Neuronal stem cell (in vitro differentiated cells): ENCODE results near the gene AGBL4.

ENCODE experiments used
- DNase-seq: peaks from one replicate; pipeline ENCODE4 v3.0.0-alpha.2; 2013; ENCODE audit warnings: low spot score
- H2AFZ ChIP-seq: one replicate; pipeline ENCODE4 v1.6.1; 2013; ENCODE audit warnings: mild to moderate bottlenecking, low read length, inconsistent platforms
- H2AK5ac ChIP-seq: 2 replicates; pipeline ENCODE4 v1.6.1; 2013; ENCODE audit warnings: low read depth, mild to moderate bottlenecking, inconsistent platforms, low read length, moderate library complexity, mixed read lengths
- H2BK120ac ChIP-seq: 2 replicates; pipeline ENCODE4 v1.6.1; 2013; ENCODE audit warnings: low read depth, mild to moderate bottlenecking, inconsistent platforms, low read length, moderate library complexity, mixed read lengths
- H2BK12ac ChIP-seq: one replicate; pipeline ENCODE4 v1.6.1; 2013; ENCODE audit warnings: low read length, inconsistent platforms
- H2BK15ac ChIP-seq: 2 replicates; pipeline ENCODE4 v1.6.1; 2013; ENCODE audit warnings: mild to moderate bottlenecking, low read length, inconsistent platforms, mixed read lengths
- H2BK5ac ChIP-seq: one replicate; pipeline ENCODE4 v1.6.1; 2013; ENCODE audit warnings: inconsistent platforms, mild to moderate bottlenecking, low read length, moderate library complexity
- H3K14ac ChIP-seq: one replicate; pipeline ENCODE4 v1.6.1; 2013; ENCODE audit warnings: low read length, inconsistent platforms
- H3K18ac ChIP-seq: 2 replicates; pipeline ENCODE4 v1.6.1; 2013; ENCODE audit warnings: low read length, inconsistent platforms
- H3K23ac ChIP-seq: 2 replicates; pipeline ENCODE4 v1.6.1; 2013; ENCODE audit warnings: low read depth, mild to moderate bottlenecking, mixed read lengths, low read length, inconsistent platforms; ENCODE audit not compliant: poor library complexity
- H3K27ac ChIP-seq: replicated peaks from 3 replicates; pipeline ENCODE4 v1.5.1; 2013; ENCODE audit warnings: low read length, inconsistent platforms
- H3K27me3 ChIP-seq, 3 experiments: 2 replicates each; pipeline ENCODE4 v1.6.1; 2013; ENCODE audit warnings: low read length in 3 of 3, mild to moderate bottlenecking in 2 of 3, inconsistent platforms in 1 of 3, low read depth in 1 of 3, mixed read lengths in 1 of 3, moderate library complexity in 1 of 3; ENCODE audit not compliant: control insufficient read depth in 3 of 3, insufficient read depth in 3 of 3
- H3K36me3 ChIP-seq, 2 donors: replicated peaks in 1 of 2; 2 replicates each; pipeline ENCODE4 v1.6.1; 2013; ENCODE audit warnings: low read length in 2 of 2; ENCODE audit not compliant: control insufficient read depth in 2 of 2, insufficient read depth in 2 of 2
- H3K4ac ChIP-seq: 2 replicates; pipeline ENCODE4 v1.6.1; 2013; ENCODE audit warnings: inconsistent platforms, mild to moderate bottlenecking, low read length, moderate library complexity
- H3K4me1 ChIP-seq, 2 donors: 1 replicate in 1 of 2; 2 replicates in 1 of 2; pipeline ENCODE4 v1.6.1; 2013; ENCODE audit warnings: low read length in 2 of 2, low read depth in 1 of 2; ENCODE audit not compliant: control insufficient read depth in 2 of 2, insufficient read depth in 1 of 2
- H3K4me2 ChIP-seq: one replicate; pipeline ENCODE4 v1.6.1; 2013; ENCODE audit warnings: mild to moderate bottlenecking, low read length, inconsistent platforms; ENCODE audit not compliant: insufficient read depth, poor library complexity, severe bottlenecking
- H3K4me3 ChIP-seq, 2 donors: 2 replicates each; pipeline ENCODE4 v1.5.1; 2013; ENCODE audit warnings: low read length in 2 of 2, mild to moderate bottlenecking in 2 of 2, inconsistent platforms in 1 of 2, moderate library complexity in 1 of 2
- H3K79me1 ChIP-seq: one replicate; pipeline ENCODE4 v1.6.1; 2013; ENCODE audit warnings: low read depth, mild to moderate bottlenecking, inconsistent platforms, low read length, moderate library complexity
- H3K9ac ChIP-seq: one replicate; pipeline ENCODE4 v1.6.1; 2013; ENCODE audit warnings: mild to moderate bottlenecking, low read depth, low read length, inconsistent platforms; ENCODE audit not compliant: poor library complexity
- H3K9me3 ChIP-seq, 2 donors: replicated peaks in 1 of 2; 2 replicates each; pipeline versions ENCODE3 to v1.6.1; 2013; ENCODE audit warnings: low read length in 2 of 2, mild to moderate bottlenecking in 2 of 2, inconsistent platforms in 1 of 2, low read depth in 1 of 2, mixed read lengths in 1 of 2, moderate library complexity in 1 of 2; ENCODE audit not compliant: control insufficient read depth in 2 of 2, insufficient read depth in 1 of 2
- H4K8ac ChIP-seq: one replicate; pipeline ENCODE4 v1.6.1; 2013; ENCODE audit warnings: low read depth, mild to moderate bottlenecking, inconsistent platforms, low read length, moderate library complexity
- H4K91ac ChIP-seq: one replicate; pipeline ENCODE4 v1.6.1; 2013; ENCODE audit warnings: low read length, low read depth, mild to moderate bottlenecking, inconsistent platforms; ENCODE audit not compliant: poor library complexity
- WGBS, 2 donors: extraction: QIAGEN DNeasy Blood & Tissue Kit; methylation state at CpG; one replicate each; pipeline ENCODE4 v1.1.7; 2013; ENCODE audit warnings: missing lambda C conversion rate in 2 of 2, mixed read lengths in 1 of 2; ENCODE audit not compliant: insufficient read length in 2 of 2, insufficient replicate concordance in 1 of 2; ENCODE audit errors: extremely low coverage in 2 of 2; 5-methylcytosine and 5-hydroxymethylcytosine counted together

The AGBL4 gene

GRCh38 chr1:48875552-48876329, 1148.0 kb downstream of the AGBL4 start:
- Histone ChIP-seq H3K4ac (no peak overlapping the region), H3K4me3 (no peak overlapping the region), H2BK5ac (no peak overlapping the region), H3K79me1 (no peaks in the 10 kb centered on the region), H4K8ac (no peak overlapping the region), H3K27me3 (peaks cover 0 to 6% (median 0%) of the 10 kb centered on the region in 3 experiments), H2AK5ac (no peak overlapping the region), H2BK12ac (no peak overlapping the region), H2AFZ (no peak overlapping the region), H3K4me1 (no peaks in the 10 kb centered on the region), H3K27ac (no peak overlapping the region), H2BK15ac (no peak overlapping the region), H3K14ac (no peak overlapping the region), H3K4me2 (no peak overlapping the region), H3K36me3 (no peaks in the 10 kb centered on the region), H2BK120ac (no peak overlapping the region), H3K18ac (no peak overlapping the region), H3K9me3 (no peaks in the 10 kb centered on the region), H3K23ac (no peak overlapping the region), H4K91ac (no peak overlapping the region), H3K9ac (no peak overlapping the region)
- no peak for DNase-seq
- WGBS, 2 donors = no CpG with 5 or more reads among the region's 8 CpGs

GRCh38 chr1:48873944-48874343, 1149.8 kb downstream of the AGBL4 start:
- Histone ChIP-seq H3K4me2 (no peak overlapping the region), H3K9ac (no peak overlapping the region), H4K91ac (no peak overlapping the region), H3K23ac (no peak overlapping the region), H2BK5ac (no peak overlapping the region), H2AFZ (no peak overlapping the region), H4K8ac (no peak overlapping the region), H3K18ac (no peak overlapping the region), H2BK12ac (no peak overlapping the region), H3K4me3 (no peak overlapping the region), H3K4ac (no peak overlapping the region), H3K14ac (no peak overlapping the region), H2AK5ac (no peak overlapping the region), H3K27ac (no peak overlapping the region), H2BK15ac (no peak overlapping the region), H3K4me1 (no peaks in the 10 kb centered on the region), H3K36me3 (no peaks in the 10 kb centered on the region), H2BK120ac (no peak overlapping the region), H3K27me3 (peaks cover 0 to 6% (median 0%) of the 10 kb centered on the region in 3 experiments), H3K79me1 (no peaks in the 10 kb centered on the region), H3K9me3 (no peaks in the 10 kb centered on the region)
- no peak for DNase-seq
- no CpG with 5 or more reads among the region's 4 CpGs for WGBS, 2 donors

- H2AFZ ChIP-seq = no peak overlapping the region
- peaks cover 0 to 6% (median 0%) of the 10 kb centered on the region in 3 experiments for H3K27me3 ChIP-seq
- no peak overlapping the region for H3K4ac ChIP-seq
- H2BK120ac ChIP-seq = no peak overlapping the region
- H3K14ac ChIP-seq = no peak overlapping the region
- H2BK15ac ChIP-seq = no peak overlapping the region
- H2BK12ac ChIP-seq = no peak overlapping the region
- H3K9me3 ChIP-seq = no peaks in the 10 kb centered on the region
- no peak overlapping the region for H3K23ac ChIP-seq
- H3K36me3 ChIP-seq = no peaks in the 10 kb centered on the region
- no peak for DNase-seq
- H4K8ac ChIP-seq = no peak overlapping the region
- no peak overlapping the region for H2BK5ac ChIP-seq
- H3K4me3 ChIP-seq = no peak overlapping the region
- no peak overlapping the region for H3K18ac ChIP-seq
- H3K9ac ChIP-seq = no peak overlapping the region
- no peak overlapping the region for H3K27ac ChIP-seq
- no peak overlapping the region for H2AK5ac ChIP-seq
- WGBS, 2 donors = no CpG with 5 or more reads among the region's 3 CpGs
- no peaks in the 10 kb centered on the region for H3K4me1 ChIP-seq
- no peak overlapping the region for H3K4me2 ChIP-seq
- H4K91ac ChIP-seq = no peak overlapping the region
- H3K79me1 ChIP-seq = no peaks in the 10 kb centered on the region
Measured at GRCh38 chr1:48870596-48870995, 1153.2 kb downstream of the AGBL4 start.

- no peak overlapping the region for H3K27ac ChIP-seq
- no peak overlapping the region for H3K4ac ChIP-seq
- H3K9ac ChIP-seq = no peak overlapping the region
- no peak overlapping the region for H3K14ac ChIP-seq
- H2BK5ac ChIP-seq = no peak overlapping the region
- no peak overlapping the region for H3K4me3 ChIP-seq
- H2BK15ac ChIP-seq = no peak overlapping the region
- H3K27me3 ChIP-seq = peaks cover 0 to 2% (median 0%) of the 10 kb centered on the region in 3 experiments
- H2AFZ ChIP-seq = no peak overlapping the region
- no peak for DNase-seq
- WGBS, 2 donors = no CpG with 5 or more reads among the region's 5 CpGs
- H3K9me3 ChIP-seq = no peaks in the 10 kb centered on the region
- no peak overlapping the region for H4K91ac ChIP-seq
- no peaks in the 10 kb centered on the region for H3K36me3 ChIP-seq
- no peak overlapping the region for H3K18ac ChIP-seq
- H4K8ac ChIP-seq = no peak overlapping the region
- no peak overlapping the region for H2AK5ac ChIP-seq
- no peak overlapping the region for H2BK12ac ChIP-seq
- no peak overlapping the region for H3K4me2 ChIP-seq
- no peak overlapping the region for H3K23ac ChIP-seq
- no peaks in the 10 kb centered on the region for H3K79me1 ChIP-seq
- no peak overlapping the region for H2BK120ac ChIP-seq
- H3K4me1 ChIP-seq = no peaks in the 10 kb centered on the region
Measured at GRCh38 chr1:48869116-48869893, 1154.4 kb downstream of the AGBL4 start.
